GM08714 (cell line): ENCODE measurements around the gene MRPS18A.
"Not testable (repeated sequence)": the region's sequence is repeated elsewhere in the genome, so short reads cannot be mapped to it uniquely, and the experiment has no call there.

ENCODE experiments used
- H3K4me3 ChIP-seq: fragments of 200-500 bp; sonication (Bioruptor generic); 2 replicates; pipeline ENCODE4 v1.5.1; 2014; ENCODE audit warnings: mild to moderate bottlenecking, low read length, inconsistent platforms
- ZNF274 ChIP-seq: IDR thresholded peaks from 2 replicates; pipeline ENCODE4 v1.6.1; 2012; ENCODE audit warnings: mild to moderate bottlenecking, low read depth, low read length

The MRPS18A gene

DNA sequence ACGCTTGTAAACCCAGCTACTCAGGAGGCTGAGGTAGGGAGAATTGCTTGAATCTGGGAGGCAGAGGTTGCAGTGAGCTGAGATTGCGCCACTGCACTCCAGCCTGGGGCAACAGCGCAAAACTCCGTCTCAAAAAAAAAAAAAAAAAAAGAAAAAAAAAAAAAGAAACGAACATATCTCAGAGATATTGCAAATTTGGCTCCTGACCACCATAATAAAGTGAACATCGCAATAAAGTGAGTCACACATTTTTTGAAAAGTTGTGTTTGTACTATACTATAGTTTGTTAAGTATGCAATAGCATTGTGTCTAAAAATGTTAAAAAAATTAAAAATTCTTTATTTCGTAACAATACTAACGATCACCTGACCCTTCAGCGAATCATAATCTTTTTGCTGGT lies 29.4 kb downstream of the MRPS18A start:
- no peak for TF ChIP-seq ZNF274
- H3K4me3 ChIP-seq = no peak overlapping the region

DNA sequence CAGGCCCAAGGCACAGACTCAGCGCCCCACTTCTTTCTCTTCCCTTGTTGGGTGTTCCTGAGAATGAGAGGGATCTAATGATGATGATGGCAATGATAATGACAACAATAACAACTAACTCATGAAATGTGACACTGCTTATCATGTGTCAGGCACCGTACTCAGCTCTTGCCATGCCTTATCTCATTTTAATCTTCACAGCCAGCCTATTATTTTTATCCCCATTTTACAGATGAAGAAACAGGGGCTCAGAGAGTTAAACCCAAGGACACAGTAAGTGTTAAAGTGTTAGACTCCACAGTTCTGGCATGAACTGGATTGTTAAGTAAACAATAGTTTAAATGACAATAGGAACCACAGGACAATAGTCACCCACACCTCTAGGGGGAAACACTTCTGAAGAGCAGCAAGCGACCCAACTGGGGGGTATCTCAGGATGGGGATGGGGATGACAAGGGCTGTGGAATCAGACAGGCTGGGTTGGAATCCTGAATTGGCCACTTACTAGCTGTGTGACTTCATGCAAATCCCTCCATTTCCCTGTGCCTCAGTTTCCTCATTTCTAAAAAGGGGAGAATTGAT lies 30.3 kb downstream of the MRPS18A start:
- TF ChIP-seq ZNF274 = no peak
- H3K4me3 ChIP-seq = no peak overlapping the region

- H3K4me3 ChIP-seq = not testable (repeated sequence)
Observed at GRCh38 chr6:43652822-43653221, 34.8 kb downstream of the MRPS18A start.

DNA sequence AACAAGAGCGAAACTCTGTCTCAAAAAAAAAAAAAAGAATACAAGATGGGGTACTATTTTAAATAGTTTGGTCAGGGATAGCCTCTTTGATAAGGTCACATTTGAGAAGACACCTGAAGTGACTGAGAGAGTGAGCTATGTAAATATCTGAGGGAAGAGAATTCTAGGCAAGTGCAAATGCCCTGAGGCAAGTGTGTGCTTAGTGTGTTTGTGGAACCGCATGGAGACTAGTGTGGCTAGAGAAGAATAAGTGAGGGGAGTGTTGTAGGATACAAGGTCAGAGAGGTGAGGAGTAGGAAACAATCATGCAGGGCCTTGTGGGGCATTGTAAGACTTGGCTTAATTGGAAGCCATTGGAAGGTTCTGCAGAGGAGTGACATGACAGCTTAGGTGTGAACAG lies 39.3 kb downstream of the MRPS18A start:
- no peak for TF ChIP-seq ZNF274
- no peak overlapping the region for H3K4me3 ChIP-seq

- no peak for TF ChIP-seq ZNF274
- H3K4me3 ChIP-seq = no peak overlapping the region
Observed at GRCh38 chr6:43647613-43648012, 40.0 kb downstream of the MRPS18A start.

DNA sequence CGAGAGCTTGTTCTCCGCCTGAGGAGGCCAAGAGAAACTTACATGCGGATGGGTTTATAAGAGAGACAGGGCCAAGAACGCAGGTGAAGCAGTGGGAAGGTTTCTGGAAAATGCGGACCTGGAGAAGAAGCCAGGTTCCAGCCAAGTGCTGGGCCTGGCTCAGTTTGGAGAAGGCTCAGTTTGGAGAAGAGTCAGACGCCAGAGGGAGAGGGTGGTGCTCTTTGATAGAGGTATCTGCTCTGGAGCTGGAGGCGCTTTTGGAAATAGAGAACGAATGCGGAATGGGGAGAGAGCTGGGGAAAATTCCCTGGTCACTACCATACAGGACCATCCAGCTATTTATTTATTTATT lies 42.0 kb downstream of the MRPS18A start:
- TF ChIP-seq ZNF274 = no peak
- no peak overlapping the region for H3K4me3 ChIP-seq

DNA sequence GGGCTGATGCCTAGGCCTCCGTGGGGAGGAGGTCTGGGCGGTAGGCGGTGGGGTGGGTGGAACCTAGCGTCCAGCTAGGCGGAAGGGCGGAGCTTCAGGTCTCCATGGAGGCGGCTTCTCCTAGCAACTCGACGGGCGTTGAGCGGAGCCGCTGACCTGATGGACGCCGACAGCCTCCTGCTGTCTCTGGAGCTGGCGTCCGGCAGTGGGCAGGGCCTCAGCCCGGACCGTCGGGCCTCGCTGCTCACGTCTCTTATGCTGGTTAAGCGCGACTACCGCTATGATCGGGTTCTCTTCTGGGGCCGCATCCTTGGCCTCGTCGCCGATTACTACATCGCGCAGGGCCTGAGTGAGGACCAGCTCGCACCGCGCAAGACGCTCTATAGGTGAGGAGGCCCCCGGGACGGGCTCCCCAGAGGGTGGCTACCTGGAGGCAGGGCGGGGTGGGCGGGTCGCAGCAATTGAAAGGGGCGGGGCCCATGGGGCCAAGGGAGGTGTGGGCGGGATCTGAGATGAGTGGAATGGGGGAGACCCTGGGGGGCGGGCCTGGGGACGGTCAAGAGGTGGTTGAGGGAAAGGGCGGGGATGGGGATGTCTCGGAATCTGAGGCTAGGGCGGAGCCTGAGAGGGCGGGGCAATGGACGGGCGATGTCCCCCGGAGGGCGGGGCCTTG lies 42.5 kb downstream of the MRPS18A start, which contains the start of gene RSPH9:
Gene RSPH9 (plus strand): TSS at position 97 of the 673 bp plus-strand sequence. CDS start 63 bp downstream, at position 160.
- no peak for TF ChIP-seq ZNF274
- no peak within 1 kb of the TSS for H3K4me3 ChIP-seq

- H3K4me3 ChIP-seq = no peak overlapping the region
- TF ChIP-seq ZNF274 = no peak
Observed at GRCh38 chr6:43639984-43640800, 47.4 kb downstream of the MRPS18A start.

DNA sequence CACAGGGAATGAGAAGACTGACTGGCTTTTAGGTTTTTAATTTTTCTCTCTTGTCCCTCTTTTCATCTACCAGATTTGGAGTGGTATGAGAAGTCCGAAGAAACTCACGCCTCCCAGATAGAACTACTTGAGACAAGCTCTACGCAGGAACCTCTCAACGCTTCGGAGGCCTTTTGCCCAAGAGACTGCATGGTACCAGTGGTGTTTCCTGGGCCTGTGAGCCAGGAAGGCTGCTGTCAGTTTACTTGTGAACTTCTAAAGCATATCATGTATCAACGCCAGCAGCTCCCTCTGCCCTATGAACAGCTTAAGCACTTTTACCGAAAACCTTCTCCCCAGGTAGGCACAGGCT lies 51.3 kb downstream of the MRPS18A start:
- TF ChIP-seq ZNF274 = no peak
- peak overlapping the region; percentile 87 for H3K4me3 ChIP-seq

- peak within 1 kb of the TSS; percentile 87 for H3K4me3 ChIP-seq
- no peak for TF ChIP-seq ZNF274
Observed at GRCh38 chr6:43635387-43636307, 51.9 kb downstream of the MRPS18A start, which contains the start of gene MAD2L1BP. MAD2L1BP (plus strand) TSS chr6:43635840; CDS start chr6:43635876, 36 bp downstream.

- H3K4me3 ChIP-seq = no peak overlapping the region
- no peak for TF ChIP-seq ZNF274
Observed at GRCh38 chr6:43634702-43635303, 52.8 kb downstream of the MRPS18A start.

- not testable (repeated sequence) for H3K4me3 ChIP-seq
Observed at GRCh38 chr6:43633002-43633401, 54.6 kb downstream of the MRPS18A start.

DNA sequence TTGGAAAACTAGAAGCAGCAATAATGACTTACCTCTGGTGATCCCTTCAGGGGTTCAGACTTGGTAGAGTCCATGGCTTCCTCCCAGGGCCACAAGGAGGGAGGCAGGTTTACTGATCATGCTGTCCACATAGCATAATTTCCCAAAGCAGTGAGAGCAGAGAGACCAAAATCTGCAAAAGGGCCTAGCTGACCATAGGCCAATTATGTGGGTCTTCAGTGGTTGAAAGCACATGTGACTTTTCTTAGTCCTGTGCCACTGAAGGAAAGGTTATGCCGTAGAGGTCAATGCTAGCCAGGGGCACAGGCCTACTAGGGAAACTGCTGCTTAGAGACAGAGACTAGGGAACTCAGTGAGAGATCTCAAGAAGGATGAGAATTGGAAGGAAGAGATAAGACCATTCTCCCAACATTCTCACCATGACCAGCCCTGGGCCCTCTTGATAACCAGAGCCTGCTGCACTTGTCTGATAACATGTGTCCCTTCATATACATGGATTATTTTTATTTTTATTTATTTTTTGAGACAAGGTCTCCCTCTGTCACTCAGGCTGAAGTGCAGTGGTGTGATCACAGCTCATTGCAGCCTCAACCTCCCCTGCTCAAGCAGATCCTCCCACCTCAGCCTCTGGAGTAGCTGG lies 56.5 kb downstream of the MRPS18A start:
- TF ChIP-seq ZNF274 = no peak
- no peak overlapping the region for H3K4me3 ChIP-seq
